ENCODE data around the gene PTRH2.

PTRH2 gene

DNA sequence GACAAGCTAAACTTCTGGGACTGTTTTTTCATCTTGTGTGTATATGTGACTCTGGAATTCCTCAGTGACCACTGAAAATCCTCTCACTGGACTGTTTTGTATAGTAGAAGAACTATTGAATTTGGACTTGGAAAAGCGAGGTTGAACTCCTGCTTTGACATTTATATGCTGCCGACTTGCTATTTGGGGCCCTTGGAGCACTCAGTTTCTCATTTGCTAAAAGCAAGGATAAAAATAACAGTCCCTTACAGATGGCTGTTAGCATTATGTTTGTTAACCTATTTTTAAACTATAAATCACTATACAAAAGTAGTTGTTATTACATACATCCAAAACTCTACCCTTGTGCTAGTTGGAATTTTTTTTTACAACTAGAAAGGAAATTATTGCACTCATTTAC lies 9.2 kb upstream of the PTRH2 start:
- DNase-seq, result no peak

DNA sequence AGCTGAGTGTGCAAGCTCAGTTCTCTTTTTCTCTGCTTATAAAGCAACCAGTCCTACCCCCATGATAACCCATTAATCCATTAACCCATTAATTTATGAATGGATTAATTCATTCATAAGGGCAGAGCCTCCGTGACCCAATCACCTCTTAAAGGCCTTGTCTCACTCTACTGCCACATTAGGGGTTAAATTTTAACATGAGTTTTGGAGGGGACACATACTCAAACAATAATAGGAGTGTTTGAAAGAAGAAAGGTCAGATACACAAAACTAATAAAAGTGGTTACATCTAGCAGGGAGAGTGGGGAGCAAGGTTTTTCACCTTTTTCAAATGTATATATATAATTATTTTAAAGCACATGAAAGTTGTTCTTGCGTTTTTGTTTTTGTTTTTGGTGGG lies 7.0 kb upstream of the PTRH2 start:
- DNase-seq, result no peak

DNA sequence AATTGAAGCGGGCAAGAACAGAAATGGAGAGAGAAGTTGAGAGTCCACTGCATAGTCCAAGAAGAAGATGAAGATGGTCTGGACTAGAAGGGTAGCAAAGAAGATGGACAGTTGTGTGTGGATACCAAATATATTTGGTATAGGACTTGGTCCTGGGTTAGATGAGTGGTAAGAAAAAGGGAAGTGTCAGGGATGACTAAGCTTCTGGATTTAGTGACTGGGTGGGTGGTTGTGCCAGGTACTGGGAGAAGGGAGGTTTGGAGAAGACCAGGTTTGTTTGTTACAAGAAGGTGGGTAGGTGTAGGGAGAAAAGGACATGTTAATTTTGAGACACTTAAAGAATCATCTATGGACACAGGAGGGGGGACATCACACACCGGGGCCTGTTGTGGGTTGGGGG lies 5.6 kb upstream of the PTRH2 start:
- DNase-seq, result no peak

DNA sequence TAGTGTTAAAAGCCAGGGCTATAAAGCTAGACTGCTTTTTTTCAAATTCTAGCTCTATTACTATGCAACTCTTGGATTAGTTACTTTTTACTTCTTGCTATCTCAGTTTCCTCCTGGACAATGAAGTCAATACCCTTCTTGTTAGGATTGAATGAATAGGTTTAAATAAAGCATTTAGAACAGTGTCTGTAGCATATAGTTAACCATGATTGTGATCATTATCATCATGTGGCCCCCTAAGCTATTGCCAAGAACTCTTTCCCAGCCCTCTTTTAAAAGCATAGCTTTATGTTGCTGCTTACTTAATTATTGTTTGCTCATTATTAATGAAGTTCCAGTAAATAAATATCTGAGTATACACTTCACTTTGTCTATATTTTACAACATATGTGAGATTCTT lies 4.7 kb upstream of the PTRH2 start:
- DNase-seq, result no peak

DNA sequence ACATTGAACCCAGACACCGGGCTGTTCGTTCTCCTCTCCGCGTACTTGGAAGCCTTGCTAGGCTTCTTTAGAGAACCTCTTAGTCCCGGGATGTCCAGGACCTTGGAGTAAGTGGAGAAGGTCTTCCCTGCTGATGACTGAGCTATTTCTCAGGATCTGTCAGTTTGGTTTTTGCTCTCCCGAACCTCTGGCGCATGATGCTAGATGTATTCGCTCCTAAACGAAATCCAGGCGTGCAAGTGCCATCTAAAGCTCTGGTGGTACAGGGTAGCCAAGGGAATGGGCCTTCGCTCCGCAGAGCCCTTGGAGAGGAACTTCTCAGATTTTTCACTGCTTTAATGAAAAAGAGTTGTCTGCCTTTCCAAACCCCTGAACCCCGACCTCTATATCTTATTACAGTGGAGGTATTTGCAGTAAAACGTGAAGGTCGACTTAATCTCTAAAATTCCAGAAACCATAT lies 771 bp upstream of the PTRH2 start:
- DNase-seq, result no peak

DNA sequence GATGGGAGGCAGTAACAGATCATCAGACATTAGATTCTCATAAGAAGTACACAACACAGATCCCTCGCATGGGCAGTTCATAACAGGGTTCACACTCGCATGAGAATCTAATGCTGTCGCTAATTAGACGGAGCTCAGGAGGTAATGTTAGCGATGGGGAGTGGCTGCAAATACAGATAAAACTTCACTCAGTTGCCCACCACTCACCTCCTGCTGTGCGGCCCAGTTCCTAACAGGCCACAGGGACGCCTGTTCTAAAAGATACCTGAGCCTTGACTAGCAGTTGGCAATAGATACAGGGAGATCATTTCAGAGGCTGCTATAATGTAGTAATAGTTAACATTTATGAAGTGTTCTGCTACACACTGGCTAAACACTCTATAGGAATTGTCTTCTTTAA lies 4.9 kb downstream of the PTRH2 start:
- DNase-seq, result no peak

DNA sequence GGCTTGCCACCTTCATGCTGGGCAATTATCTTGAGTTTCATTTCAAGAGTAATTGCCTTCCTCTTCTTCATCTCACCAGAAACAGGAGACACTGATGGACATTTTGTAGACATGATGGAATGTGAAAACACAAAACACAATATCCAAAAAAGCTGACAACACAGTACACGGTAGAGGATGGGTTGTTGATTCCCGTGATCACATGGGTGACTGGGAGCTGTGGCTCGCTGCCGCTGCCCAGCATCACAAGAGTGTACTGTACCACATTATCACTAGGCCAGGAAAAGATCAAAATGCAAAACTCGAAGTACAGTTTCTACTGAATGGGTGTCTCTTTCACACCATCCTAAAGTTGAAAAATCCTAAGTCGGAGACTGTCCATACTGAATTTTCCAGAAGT lies 7.4 kb downstream of the PTRH2 start:
- DNase-seq, result no peak

DNA sequence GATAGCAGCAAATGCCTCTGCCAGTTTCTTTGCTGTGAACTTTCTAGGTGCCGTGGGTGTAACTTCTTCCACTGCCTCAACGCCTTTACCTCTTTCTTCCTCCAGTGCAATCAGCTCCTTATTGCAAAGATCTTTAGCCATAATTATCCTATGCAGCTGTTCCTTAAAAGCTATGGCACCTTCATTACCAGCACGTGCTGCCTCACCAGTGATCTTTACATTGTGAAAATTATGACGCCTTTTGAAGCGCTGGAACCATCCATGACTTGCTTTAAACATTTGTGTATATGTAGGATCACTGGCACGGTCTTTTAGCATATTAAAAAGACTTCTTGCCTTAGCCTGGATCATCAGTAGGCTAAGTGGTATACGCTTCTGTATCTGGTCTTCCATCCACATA lies 8.0 kb downstream of the PTRH2 start:
- DNase-seq, result no peak

DNA sequence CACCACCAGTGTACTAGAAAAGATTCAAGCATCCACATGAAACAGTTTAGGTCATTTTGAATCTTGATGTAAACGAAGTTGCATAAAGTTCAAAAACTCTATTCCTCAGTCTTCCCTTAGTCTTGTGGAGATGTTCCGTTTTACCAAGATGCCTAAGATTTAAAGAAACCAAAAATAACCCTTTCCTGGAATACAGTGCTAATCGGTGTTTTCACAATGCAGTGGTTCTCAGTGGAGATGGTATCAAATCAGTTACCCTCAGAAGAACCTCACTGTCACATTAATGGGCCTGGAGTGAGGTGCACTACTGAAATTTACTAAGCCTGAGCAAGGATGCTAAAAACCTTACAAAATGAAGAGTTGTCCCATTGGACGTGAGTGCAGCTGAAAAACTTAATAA lies 9.1 kb downstream of the PTRH2 start:
- DNase-seq, result no peak

DNA sequence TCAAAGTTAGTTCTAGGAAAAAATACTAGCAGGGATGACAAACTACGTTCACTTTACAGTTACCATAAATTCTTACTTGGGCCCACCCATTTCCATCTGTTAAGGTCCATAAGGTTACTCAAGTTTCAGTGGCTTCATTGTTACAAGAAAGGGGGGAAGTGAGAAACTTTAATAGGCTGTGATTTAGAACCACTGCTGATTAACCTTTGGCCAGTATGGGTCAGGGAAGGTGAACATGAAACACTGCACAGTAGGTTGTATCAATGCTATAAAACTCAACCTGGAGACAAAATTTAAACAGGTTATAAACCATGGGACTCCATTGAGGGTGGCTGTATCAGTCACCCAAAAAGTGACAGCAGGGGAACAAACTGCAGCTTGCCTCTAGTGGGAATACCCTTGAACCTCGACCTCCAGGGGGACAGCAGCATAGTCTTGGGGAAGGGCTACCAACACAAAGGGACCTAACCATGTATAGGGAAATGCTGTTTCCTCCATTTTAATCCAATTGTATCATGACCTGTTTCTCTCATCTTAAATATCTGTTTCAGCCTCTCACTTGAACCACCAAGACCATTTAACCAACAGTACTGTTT lies 10.4 kb downstream of the PTRH2 start:
- no peak for DNase-seq

DNA sequence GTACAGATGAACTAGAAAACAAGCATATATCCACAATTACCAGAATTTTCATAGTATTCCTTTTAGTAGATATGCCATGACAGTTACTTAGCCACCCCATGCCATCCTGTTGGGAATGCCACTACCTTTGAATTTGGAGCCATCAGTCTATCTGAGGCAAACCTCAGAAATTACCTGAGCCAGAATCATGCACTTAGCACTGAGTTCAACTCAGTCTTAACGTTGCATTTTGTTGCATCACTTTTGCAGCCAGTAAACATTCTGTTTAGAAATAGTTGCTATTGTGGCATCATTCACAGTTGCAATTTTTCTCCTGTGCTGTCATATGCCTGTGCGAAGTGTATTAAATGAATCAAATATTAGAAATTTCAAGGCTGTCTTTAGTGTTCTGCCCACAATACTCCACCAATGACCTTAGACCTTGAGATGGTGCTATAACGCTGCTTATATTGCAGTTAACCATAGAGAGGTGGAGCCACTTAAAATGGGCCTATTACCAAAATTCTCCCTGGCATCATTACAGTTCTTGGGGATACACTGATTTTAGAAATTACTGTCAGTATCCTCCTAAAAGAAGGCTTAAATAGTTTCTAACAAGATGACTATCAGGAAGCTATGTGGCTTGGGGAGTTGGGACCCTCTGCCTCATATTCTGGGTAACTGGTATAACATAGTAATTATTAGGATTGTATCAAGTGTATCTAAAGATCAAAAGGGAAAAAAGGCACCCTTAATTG lies 11.1 kb downstream of the PTRH2 start:
- DNase-seq, result no peak

DNA sequence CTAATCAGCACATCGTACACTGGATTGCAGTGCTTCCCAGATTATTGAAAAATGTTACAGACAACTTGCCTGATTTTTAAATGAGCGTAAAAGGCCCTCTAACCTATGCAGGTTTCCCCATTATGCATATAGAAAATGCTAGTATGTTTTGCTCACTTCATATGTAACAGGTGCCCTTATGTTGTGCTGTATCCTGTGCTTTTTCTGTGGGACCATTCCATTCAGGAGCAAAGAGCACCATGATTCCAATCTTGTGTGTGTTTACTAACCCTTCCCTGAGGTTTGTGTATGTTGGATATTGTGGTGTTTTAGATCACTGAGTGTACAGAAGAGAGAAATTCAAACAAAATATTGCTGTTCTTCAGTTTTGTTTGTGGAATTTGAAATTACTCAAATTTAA lies 12.9 kb downstream of the PTRH2 start:
- no peak for DNase-seq

DNA sequence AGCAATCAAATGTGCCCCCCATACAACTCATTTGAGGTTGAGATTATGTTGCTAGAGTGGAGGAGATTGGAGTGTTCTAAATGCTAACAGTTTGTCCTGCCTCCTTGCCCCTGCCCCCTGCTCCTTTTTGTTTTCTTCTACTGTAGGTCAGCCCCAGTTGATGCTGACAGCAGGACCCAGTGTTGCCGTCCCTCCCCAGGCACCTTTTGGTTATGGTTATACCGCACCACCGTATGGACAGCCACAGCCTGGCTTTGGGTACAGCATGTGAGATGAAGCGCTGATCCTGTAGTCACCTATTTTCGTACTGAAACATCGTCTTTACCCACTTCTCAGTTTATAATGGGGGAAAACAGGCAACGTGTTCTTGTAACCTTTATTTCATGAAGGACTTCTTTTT lies 13.6 kb downstream of the PTRH2 start:
- DNase-seq, result no peak

DNA sequence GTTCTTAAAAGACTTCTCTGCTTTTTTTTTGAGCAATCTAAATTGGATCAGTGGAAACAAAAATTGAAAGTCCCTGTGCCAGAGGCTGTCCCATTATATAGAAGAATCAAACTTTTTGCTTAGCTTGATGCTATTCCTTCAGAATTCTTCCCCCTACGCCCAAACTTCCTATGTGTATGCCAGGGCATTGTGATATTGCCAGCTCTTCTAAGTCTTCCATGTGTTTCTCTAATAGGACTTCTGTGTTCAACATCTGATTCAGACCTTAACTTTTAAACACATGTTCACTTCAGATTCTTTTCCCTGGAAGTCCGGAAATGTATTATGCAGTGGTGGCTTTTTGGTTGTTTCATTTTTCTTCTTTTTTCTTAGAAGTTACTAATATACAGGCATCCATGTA lies 18.7 kb downstream of the PTRH2 start:
- DNase-seq, result no peak

DNA sequence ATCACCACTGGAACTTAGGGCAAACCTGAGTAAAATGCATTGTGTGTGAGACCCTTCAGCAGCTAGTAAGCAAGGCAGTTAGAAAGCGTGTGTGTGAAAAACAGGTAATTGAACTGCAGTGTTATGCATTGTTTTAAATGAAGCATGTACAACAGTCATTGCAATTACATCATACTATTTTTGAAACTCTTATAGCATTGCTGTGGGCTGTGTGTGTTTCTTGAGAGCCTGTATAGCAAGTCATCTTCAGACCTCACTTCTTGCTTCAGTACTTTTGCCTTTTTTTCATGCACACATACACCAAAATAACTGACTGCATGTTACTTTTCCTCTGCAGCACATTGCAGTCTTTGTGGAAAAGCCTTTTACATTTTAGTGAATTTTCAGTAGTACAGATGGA lies 19.2 kb downstream of the PTRH2 start:
- DNase-seq, result no peak

DNA sequence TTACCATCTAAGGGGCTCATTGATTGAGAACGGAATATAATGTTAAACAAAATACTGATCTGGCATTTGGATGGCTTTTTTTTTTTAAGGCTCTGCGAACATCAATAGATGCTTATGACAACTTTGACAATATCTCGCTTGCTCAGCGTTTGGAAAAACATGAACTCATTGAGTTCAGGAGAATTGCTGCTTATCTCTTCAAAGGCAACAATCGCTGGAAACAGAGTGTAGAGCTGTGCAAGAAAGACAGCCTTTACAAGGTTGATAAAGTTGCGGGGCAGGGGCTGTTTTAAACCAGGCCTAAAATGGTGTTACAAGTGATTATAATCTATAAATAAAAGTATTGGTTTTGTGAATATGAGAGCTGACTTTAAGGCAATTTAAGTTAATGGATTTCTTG lies 22.3 kb downstream of the PTRH2 start:
- DNase-seq, result no peak

DNA sequence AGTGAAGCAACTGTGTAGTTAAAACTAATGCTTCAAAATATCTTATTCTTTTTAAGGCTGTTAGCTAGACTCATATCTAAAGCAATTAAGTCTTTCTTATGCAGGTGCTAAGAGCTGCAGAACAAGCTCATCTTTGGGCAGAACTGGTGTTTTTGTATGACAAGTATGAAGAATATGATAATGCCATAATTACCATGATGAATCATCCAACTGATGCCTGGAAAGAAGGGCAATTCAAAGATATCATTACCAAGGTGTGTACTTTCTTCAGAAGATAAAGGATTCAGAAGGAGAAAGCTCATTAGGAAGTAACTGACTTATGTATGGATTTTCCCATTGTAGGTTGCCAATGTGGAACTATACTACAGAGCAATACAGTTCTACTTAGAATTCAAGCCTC lies 23.9 kb downstream of the PTRH2 start:
- no peak for DNase-seq

DNA sequence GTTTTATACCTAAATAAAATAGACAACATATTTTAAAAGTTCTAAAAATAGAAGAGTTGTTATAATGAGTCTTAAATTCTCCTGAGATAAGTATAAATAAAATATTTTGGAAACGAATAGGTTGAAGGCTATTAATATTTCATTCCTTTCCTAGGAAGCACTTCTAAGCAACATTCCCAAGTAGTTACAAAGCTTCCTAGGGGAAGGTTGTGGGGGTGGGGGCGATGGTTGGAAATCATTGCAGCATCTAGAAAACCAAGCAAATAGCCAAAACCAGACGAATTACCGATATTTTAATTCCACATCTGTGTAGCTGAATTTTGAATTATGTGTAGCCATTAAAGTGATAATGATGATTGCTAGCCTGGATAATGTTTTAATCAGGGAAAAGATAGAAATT lies 26.9 kb downstream of the PTRH2 start:
- DNase-seq, result no peak

DNA sequence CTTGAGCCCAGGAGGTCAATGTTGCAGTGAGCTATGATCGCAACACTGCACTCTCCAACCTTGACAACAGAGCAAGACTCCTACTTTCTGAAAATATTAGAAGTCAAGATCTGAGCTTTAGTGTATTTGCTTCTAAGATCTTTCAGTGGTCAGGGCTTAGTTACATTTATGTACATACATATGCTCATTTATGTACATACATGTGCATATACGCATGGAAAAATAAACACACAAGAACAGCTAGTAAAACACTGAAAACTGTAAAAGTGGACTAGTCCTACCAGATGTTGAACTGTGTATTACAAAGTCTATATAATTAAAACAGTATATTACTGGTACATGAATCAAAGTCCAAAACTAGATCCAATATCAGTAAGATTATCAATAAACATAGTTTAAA lies 28.3 kb downstream of the PTRH2 start:
- DNase-seq, result no peak

DNA sequence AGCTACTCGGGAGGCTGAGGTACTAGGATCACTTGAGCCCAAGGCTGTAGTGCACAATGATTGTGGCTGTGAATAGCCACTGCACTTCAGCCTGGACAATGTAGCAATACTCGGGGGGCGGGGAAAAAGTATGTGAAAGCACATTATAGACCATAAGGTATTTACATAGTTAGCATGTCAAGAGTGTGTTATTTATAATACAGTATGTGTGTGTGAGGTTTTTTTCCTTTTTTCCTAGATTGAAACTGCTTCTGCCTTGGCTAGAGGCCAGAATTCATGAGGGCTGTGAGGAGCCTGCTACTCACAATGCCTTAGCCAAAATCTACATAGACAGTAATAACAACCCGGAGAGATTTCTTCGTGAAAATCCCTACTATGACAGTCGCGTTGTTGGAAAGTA lies 30.5 kb downstream of the PTRH2 start:
- no peak for DNase-seq

DNA sequence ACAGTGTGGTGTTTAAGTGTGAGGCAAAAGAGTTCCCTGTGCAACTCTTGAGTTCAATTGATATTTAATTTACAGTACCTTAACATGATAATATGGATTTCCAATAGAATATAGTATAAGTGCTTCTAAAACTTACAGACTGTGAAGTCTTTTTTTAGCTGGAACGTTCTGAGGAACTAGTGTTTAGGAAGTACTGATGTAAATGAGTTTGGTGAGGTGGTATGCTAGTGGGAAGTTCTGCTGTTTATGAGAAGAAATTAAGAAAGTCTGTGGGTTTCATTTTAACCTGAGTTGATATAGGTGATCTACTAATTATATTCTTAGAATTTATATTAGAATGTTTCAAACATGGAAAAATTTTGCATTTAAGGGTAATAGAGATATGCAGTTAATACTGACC lies 32.0 kb downstream of the PTRH2 start:
- DNase-seq, result no peak

DNA sequence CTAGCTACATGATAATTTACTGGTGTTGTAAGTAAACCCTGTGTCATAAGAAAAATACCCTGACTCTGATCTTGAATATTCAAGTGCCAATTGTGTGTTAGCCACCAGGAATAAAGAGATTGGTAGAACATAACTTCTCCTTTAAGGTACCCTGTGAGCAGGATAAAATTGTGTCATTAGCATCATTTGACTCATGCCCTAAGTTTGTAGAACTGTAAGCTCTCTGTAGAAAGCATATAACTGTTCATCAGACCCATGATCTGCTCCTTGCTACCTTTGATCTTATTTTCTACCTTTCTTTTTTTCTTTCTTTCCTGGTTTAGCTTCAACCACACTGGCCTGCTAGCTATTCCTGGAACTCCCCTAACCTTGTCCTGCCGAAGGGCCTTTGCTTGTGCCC lies 35.8 kb downstream of the PTRH2 start:
- no peak for DNase-seq

DNA sequence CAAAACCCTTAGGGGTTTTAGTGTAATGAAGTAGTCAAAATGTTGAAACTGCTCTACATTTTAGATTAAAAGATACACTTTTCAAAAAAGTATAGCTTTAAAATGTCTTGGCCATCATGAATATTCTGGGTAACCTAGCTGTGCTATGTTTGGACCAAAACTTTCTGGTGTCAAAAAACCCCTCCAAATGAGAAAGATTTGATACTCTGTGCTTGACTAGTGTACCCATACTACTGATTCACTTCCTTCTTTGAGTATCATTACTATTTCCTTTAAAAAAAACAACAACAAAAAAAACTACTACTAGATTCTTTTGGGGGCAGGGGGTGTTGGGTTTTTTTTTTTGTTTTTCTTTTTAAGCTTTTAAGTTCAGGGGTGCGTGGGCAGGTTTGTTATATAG lies 37.3 kb downstream of the PTRH2 start:
- no peak for DNase-seq

DNA sequence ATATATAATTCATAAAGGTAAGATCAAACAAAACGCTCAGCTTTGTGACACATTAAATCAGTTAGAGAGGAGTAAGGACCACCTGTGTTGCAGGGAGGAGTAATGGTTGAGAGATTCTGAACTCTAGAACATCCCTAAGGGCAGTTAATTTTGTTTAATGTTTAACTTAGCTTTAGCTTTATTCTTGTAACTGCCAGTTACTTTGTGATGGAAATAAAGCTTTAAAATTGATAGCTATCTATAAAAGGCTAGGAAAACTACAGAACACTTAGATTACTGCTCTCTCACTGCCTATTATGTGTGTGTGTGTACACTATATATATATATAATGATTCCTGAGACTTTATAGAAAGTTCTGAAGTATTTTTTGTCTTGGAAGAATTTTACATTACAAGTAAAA lies 37.8 kb downstream of the PTRH2 start:
- DNase-seq, result no peak

DNA sequence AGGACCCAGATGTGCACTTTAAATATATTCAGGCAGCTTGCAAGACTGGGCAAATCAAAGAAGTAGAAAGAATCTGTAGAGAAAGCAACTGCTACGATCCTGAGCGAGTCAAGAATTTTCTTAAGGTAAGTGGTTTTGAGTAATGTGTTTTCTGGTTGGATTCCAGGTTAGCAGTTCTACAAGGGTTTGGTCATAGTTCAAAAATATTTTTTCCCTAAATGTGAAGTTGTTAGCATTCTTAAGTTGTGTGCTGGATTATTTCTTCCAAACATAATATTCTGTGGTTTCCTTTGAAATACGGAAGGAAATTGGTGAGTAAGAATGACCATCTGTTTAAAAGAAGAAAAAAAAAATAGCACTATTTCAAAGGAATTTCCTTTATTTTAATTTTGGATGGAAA lies 38.4 kb downstream of the PTRH2 start:
- DNase-seq, result no peak

Data from NCI-H1694 treated with DMSO at 0.1 percent for 48 hours (cell line).